HG03097 (cell line): Measurements from ENCODE around the gene PCYT2.

ENCODE experiments used
- ATAC-seq: cut with Tn5 transposase; IDR thresholded peaks from one replicate; pipeline ENCODE4 v1.9.1; 2021; ENCODE audit not compliant: unreplicated experiment, low FRiP score

The PCYT2 gene

GRCh38 chr17:81877569-81877968 is 33.6 kb downstream of the PCYT2 start:
- ATAC-seq = no peak

DNA sequence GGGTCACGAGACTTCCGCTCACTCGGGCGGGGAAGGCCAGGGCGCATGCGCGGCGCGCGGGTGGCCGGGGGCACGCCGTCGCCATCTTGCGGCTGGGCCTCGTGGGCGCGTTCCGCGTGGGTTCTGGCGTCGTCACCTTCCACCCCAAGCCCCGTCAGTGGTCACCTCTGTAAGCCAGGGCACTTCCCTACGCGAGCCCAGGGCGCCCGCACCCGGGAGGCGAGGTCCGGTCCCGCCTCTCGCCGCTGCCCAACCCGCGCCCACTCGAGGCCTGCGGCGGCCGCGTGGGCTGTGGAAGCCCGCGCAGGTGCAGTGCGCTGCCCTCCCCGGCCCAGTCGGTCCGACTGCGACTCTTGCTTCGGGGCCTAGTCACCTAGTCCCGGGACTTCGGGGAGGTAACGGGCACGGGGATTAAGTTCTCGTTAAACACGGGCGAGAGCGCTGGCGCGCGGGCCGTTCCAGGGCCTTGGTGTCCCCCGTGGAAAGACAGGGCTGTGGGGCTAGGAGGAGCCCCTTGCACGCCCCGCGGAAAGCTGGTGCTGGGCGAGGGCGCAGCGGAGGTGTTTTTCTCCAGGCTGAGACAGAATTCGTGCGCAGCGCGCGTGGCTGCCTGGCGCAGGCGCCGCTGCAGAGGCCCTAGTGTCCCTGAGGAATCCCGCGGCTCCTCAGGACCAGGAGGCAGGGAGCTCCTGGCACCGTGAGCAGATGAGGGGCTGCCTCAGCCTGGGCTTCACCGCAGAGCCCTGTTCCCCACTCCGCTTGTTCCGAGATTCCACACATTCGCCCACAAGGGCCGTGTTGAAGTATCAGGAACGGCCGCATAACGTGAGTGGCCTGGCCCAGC is 39.6 kb downstream of the PCYT2 start:
- ATAC-seq = peak; percentile 41

GRCh38 chr17:81870981-81871386 is 40.2 kb downstream of the PCYT2 start, which contains the start of gene ARHGDIA:
TSS of gene ARHGDIA (minus strand) at chr17:81871337. CDS start at chr17:81869930, 1,407 bp downstream.
- peak; percentile 8 for ATAC-seq

GRCh38 chr17:81870131-81870980 is 40.8 kb downstream of the PCYT2 start:
- no peak for ATAC-seq

- ATAC-seq = no peak
Observed at GRCh38 chr17:81869221-81870130, 41.7 kb downstream of the PCYT2 start.

DNA sequence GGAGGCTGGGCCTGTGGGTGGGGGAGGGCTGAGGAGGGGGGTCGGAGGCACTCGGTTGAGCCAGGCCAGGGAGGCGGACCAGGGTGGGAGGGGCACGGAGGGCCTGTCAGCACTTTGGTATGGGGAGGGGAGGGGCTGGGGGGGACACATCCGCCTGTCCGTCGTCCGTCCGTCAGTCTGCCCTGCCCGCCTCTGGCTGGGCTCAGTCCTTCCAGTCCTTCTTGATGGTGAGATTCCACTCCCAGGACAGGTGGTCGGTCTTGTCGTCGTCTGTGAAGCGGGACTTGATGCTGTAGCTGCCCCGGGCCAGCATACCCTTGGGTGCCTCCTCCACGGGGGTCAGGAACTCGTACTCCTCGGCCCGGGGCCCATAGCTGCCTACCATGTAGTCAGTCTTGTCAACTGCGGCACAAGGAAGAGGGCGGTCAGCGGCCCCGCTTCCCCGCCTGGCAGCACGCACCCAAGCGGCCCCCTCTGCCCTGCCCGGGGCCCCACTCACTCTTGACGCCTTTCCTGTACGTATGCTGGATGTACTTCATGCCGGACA is 42.5 kb downstream of the PCYT2 start:
- no peak for ATAC-seq

GRCh38 chr17:81867991-81868673 is 43.1 kb downstream of the PCYT2 start:
- ATAC-seq = no peak

DNA sequence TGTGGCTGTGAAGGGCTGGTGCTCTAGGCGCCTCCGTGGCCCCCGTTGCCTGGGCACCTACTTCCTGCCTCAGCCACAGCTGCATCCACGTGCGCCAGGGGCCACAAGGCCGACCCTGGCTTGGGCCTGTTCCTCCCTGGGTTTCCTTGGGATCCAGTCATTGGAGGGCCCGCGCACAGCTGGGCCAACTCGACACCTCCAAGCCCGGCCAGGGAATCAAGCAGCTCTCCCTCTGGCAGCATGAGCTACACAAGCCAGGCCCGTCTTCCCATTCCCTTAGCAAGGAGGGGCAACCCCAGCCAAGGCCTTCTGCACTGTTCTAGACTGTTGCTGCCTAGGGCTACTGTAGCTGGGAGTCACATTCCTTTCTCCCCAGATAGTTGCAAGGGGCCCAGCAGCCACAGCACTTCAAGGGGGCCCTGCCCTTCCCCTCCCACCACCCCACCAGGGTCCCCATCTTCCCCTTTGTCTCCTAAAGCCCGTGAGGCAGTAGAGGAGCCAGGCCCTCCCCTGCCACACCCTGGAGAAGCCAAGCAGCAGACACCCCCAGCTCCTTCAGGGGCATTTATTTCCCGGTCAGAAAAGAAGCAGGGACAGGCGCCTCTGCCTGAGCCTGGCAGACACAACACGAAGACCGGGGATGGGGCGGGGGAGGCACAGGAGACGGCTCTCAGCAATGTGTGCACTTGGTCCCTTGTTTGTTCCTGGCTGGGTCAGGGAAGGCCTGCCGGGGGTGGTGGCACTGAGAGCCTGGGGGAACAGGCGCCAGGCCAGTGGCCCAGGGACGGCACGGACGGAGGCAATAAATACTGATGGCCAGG is 43.8 kb downstream of the PCYT2 start:
- ATAC-seq = no peak

- no peak for ATAC-seq
Observed at GRCh38 chr17:81866440-81867169, 44.6 kb downstream of the PCYT2 start.

GRCh38 chr17:81865733-81866439 is 45.3 kb downstream of the PCYT2 start:
- ATAC-seq = no peak

DNA sequence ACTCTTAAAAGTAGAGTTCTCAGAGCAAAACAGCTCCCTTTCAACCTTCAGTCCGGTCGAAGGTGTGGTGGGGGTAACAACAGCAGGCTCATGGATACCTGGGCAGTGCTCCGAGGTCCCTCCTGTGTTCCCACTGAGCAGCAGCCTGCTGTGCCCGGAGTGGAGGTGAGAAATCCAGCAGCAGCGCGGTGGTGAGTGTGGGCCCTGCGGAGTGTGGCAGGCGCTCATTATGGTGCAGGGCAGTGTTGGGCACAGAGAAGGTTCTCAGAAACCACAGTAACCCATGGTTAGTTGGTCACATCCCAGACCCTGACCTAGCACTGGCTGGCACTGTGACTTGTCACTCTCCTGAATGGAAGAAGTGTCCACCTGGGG is 45.9 kb downstream of the PCYT2 start:
- ATAC-seq = no peak

DNA sequence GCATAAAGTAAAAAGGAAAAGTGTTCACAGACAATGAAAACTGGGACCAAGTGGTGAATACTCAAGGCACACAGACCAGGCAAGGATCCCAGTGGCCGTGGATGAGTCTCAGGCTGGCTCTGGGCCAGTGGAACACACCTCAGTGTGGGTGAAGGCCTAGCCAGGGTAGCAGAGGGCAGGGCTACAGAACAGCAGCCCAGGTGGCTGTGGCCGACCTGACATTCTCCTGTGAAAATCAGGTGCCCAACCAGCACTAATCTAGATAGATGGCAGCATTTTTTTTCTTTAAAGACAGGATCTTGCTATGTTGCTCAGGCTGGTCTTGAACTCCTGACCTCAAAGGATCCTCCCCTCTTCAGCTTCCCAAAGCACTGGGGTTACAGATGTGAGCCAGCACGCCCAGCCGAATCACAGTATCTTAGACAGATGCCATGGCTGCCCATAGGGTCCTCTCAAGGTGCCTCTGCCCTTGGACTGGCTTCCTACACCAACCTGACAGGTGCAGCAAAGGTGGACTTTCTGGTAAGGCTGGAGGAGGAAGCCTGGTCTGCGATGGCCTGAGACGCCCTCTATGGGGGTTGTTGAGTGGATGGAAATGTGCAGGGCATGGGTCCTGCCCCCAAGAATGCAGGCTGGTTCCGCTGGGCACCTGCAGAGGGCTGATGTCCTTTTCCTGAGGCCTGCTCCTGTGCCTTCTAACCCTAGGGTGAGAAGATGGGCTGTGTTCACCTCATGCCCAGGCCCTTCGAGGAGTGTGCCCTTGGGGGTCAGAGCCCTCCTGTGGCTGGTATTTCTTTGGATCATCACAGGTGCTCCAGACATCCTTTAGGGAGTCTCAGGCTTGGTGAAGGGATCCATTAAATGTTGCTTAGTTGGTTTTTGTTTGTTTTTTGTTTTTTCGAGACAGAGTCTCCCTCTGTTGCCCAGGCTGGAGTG is 47.1 kb downstream of the PCYT2 start:
- no peak for ATAC-seq

- ATAC-seq = no peak
Observed at GRCh38 chr17:81863123-81863675, 48.0 kb downstream of the PCYT2 start.

DNA sequence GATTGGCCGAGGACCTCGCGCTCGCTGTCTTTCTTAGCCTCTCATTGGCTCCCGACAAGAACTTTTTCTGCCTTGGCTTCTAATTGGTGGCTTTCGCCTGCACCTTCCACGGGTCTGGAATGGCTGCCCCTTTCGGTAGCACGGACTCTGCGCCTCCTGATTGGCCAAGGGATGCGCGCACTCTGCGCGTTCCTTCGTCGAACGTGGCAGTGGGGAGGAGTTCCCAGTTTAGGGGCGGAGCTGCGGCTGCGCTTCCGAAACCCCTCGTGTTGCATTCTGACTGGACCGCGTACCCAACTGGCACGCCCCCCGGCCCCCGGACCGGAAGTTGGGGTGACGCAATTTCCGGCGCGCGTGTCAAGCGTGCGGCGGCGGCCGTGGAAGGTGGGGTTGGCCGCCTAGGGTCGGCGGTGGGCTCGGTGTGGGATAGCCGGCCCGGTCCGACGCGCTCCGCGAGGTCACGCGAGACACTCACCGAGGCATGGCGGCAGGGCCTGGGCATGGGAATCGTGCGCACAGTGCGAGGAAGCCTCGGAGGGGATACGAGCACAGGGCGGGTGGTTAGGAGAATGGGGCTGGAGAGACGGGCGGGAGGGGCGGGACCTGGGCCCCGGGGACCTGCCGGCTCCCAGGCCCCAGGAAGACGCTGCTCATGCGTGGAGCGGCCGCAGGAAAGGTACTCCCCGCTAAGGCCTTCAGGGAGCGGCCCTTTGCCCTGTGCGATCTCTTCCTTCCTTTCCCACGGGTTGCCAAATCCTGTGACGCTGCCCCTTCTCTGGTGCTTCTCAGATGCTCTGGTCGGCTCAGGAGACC is 50.2 kb downstream of the PCYT2 start:
- peak; percentile 79 for ATAC-seq
